GM12872 (cell line): ENCODE data around the gene SPIRE2.
A peak's percentile ranks its signal among the peaks of the same experiment; 100 is the strongest.

Experiments
- TF ChIP-seq, protein P1 (sequence below): IDR thresholded peaks from 3 replicates; pipeline ENCODE4 v1.5.1; 2011; ENCODE audit warnings: low read depth, mild to moderate bottlenecking, low read length, moderate library complexity; ENCODE audit not compliant: insufficient read depth

SPIRE2 gene

DNA sequence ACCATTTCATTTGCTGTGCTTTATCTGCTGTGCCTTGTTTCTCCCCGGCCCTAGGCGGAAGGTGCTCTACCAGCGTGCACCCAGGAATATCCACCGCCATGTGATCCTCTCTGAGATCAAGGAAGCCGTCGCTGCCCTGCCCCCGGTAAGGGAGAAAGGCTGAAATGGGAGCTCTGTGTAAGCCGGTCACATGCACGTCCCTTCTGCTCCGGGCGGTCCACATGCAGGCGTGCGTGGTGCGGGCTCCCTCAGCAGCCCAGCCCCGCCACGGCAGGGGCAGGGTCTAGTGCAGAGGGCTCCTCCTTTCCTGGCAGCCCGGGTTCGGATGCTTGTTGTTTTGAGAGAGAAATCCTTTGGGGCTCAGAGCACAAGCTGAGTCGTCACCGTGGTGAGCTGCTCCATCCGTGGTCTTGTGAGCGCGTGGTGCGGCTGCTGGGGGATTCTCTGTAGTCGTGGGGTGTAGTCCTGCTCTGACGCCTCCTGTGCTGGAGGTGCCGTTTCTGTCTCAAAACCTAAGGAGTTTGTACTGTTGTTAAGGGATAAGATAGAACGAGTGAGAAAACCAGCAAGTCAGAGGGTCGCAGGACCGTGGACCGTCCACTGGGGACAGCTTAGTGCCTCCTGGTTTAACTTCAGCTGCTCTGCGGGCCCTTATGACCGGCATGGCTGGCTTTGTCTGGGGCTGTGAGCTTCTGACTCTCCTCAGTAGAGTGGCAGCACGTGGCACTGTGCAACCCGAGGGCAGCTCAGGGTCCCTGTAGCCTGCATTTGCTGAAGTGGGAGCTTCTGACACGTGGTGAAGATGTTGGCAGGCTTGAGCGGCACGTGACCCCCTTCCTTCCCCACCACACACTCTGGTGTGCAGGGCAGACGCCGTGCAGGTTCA lies 78.1 kb downstream of the SPIRE2 start:
- TF ChIP-seq, protein P1, sequence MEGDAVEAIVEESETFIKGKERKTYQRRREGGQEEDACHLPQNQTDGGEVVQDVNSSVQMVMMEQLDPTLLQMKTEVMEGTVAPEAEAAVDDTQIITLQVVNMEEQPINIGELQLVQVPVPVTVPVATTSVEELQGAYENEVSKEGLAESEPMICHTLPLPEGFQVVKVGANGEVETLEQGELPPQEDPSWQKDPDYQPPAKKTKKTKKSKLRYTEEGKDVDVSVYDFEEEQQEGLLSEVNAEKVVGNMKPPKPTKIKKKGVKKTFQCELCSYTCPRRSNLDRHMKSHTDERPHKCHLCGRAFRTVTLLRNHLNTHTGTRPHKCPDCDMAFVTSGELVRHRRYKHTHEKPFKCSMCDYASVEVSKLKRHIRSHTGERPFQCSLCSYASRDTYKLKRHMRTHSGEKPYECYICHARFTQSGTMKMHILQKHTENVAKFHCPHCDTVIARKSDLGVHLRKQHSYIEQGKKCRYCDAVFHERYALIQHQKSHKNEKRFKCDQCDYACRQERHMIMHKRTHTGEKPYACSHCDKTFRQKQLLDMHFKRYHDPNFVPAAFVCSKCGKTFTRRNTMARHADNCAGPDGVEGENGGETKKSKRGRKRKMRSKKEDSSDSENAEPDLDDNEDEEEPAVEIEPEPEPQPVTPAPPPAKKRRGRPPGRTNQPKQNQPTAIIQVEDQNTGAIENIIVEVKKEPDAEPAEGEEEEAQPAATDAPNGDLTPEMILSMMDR, result no peak

DNA sequence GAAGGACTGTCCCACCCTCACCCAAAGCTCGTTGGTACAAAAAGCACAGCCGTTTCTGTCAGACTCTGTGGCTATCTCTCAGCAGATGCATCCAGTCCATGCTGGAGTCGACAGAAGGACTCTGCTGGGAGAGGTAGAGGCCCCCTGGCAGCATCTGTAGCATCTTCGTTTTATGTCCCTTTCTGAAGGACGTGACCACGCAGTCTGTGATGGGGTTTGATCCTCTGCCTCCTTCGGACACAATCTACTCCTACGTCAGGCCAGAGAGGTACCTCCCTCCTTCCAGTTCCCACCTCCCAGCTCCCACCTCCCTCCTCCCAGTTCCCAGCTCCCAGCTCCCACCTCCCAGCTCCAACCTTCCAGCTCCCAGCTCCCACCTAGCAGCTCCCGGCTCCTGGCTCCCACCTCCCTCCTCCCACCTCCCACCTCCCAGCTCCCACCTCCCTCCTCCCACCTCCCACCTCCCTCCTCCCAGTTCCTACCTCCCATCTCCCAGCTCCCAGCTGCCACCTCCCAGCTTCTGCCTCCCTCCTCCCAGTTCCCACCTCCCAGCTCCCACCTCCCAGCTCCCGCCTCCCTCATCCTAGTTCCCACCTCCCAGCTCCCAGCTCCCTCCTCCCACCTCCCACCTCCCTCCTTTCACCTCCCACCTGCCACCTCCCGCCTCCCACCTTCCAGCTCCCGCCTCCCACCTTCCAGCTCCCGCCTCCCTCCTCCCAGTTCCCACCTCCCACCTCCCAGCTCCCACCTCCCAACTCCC lies 79.0 kb downstream of the SPIRE2 start:
- TF ChIP-seq, protein P1, result no peak

DNA sequence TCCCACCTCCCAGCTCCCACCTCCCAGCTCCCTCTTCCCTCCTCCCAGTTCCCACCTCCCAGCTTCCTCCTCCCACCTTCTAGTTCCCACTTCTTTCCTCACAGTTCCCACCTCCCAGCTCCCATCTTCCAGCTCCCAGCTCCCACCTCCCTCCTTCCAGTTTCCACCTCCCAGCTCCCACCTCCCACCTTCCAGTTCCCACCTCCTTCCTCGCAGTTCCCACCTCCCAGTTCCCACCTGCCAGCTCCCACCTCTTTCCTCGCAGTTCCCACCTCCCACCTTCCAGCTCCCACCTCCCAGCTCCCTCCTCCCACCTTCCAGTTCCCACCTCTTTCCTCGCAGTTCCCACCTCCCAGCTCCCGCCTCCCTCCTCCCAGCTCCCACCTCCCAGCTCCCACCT lies 80.0 kb downstream of the SPIRE2 start:
- TF ChIP-seq, protein P1, result no peak

DNA sequence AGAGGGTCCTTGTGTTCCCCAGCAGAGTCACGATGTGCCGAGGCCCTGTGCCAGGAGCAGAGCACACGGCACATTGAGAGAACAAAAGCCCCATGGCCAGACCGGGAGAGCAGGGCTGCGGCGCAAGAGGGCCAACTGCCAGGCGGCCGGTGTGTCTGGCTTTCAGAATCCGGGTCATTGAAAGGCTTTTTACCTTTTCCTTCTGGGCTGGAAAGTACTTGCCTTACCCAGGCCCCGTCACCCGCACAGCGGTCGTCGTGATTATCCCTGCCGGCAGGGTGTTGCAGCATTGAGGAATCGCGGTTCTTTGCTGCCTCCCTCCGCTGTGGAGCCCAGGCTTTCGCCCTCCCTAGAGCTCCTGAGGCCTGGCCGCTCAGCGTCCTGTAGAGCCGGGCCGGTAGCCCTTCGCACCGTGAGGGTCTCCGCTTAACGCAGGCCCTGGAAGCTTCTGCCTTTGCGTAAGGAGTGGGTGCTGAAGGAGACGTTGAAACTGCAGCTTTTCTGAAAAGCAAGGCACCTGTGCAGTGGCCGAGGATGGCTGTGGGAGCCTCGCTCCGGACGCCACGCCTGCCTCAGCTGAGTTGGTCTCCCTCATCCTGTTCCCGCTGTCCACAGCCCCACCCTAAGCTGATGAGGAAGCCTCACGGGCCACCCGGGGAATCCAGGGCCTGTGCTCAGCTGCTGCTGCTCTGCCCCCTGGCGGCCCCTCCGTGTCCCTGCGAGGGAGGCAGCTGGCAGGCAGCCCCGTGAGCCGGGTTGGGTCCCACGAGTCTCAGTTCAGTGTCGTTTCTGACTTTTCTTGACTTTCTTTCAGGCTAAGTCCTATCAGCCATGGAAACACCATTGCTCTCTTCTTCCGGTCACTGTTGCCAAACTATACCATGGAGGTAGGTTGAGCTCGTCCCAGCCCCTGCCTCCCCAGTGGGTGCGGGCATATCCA lies 81.8 kb downstream of the SPIRE2 start:
- TF ChIP-seq, protein P1, result peak; percentile 93

DNA sequence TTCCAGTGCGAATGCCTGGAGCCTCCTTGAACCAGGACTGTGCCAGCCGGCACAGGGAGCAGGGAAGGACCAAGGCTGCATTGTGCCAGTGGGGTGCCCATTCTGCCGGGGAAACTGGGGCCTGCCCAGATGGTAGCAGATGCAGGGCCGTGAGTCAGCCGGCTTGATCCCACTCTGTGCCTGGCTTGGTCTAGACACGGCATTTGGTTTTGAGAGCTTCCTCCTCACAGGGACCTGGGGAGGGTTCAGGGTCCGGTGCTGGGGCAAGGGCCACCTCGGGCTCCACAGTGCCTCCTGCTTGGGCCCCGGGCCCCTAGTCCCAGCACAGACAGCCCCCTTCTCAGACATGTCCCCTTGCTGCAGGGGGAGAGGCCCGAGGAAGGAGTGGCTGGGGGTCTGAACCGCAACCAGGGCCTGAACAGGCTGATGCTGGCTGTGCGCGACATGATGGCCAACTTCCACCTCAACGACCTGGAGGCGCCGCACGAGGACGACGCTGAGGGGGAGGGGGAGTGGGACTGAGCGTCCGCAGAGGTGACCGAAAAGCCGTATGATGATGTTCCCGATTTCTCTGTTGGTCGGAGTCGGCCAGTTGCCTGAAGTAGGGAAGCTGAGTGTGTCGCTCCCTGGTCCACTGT lies 82.6 kb downstream of the SPIRE2 start:
- TF ChIP-seq, protein P1, result no peak

DNA sequence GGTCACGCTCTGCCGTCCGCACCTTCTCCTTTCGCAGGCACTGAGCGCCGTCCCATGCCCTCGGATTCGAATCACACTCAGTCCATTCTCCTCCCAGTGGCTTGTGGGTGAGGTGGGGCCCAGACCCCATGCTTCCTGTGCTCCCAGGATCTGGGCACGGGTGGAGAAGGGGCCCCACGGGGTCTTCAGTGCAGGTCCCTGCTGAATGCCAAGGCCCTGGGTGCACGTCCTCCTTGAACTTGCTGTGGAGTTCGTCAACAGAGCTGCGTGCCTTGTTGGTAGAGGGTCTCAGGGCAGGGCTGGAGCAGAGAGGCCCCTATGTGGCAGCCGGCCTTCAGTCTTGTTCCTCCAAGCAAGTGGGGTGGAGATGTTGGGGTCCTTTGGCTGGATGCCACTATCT lies 83.1 kb downstream of the SPIRE2 start:
- TF ChIP-seq, protein P1, result no peak
